Embryonic facial prominence (tissue), 1 donor: ENCODE data around the gene PSME1.
"Not testable (repeated sequence)": the region's sequence is repeated elsewhere in the genome, so short reads cannot be mapped to it uniquely, and the experiment has no call there.

Experiments
- DNase-seq: peaks from one replicate; pipeline ENCODE4 v3.0.0-alpha.2; 2016; ENCODE audit errors: extremely low spot score

Gene PSME1

GRCh38 chr14:24105609-24106239, 30.3 kb upstream of the PSME1 start:
- DNase-seq = not testable (repeated sequence)

GRCh38 chr14:24106672-24107271, 29.2 kb upstream of the PSME1 start:
- DNase-seq = no peak

GRCh38 chr14:24108336-24108874, 27.6 kb upstream of the PSME1 start:
- no peak for DNase-seq

GRCh38 chr14:24110060-24110459, 25.9 kb upstream of the PSME1 start:
- DNase-seq = no peak

GRCh38 chr14:24110523-24110922, 25.5 kb upstream of the PSME1 start:
- no peak for DNase-seq

- DNase-seq = no peak
These were observed 22.6 kb upstream of the PSME1 start for GRCh38 chr14:24113379-24113800.

- peak; percentile 55 for DNase-seq
These were observed 22.0 kb upstream of the PSME1 start for GRCh38 chr14:24113801-24114531.

- peak; percentile 99 for DNase-seq
These were observed 21.2 kb upstream of the PSME1 start, which contains the start of the genes DCAF11 and NRL for GRCh38 chr14:24114532-24115421. Gene DCAF11, plus strand, starts transcription at chr14:24114777. Its CDS starts 818 bp downstream, at chr14:24115595. Gene NRL, minus strand, starts transcription at chr14:24114949. Its CDS starts 32,101 bp downstream, at chr14:24082848.

- no peak for DNase-seq
These were observed 20.4 kb upstream of the PSME1 start for GRCh38 chr14:24115422-24116127.

- DNase-seq = no peak
These were observed 19.7 kb upstream of the PSME1 start for GRCh38 chr14:24116128-24116814.

GRCh38 chr14:24117179-24117578, 18.8 kb upstream of the PSME1 start:
- no peak for DNase-seq

GRCh38 chr14:24119691-24120090, 16.3 kb upstream of the PSME1 start:
- no peak for DNase-seq

GRCh38 chr14:24121210-24121609, 14.8 kb upstream of the PSME1 start:
- no peak for DNase-seq

- DNase-seq = no peak
These were observed 13.6 kb upstream of the PSME1 start for GRCh38 chr14:24122416-24122815.

GRCh38 chr14:24122898-24123297, 13.1 kb upstream of the PSME1 start:
- DNase-seq = no peak

- DNase-seq = no peak
These were observed 12.3 kb upstream of the PSME1 start for GRCh38 chr14:24123424-24124417.

- DNase-seq = no peak
These were observed 9.1 kb upstream of the PSME1 start for GRCh38 chr14:24126939-24127338.

GRCh38 chr14:24127673-24128072, 8.3 kb upstream of the PSME1 start:
- DNase-seq = no peak

- DNase-seq = no peak
These were observed 6.5 kb upstream of the PSME1 start for GRCh38 chr14:24129410-24129998.
